Muscle of leg (tissue), 11 donors: ENCODE data around the gene CSN1S1. TPM values are rescaled to one million over a fixed set of nuclear protein-coding genes. Genes with fewer than 3 reads are reported as not detected.
"Not testable (repeated sequence)": the region's sequence is repeated elsewhere in the genome, so short reads cannot be mapped to it uniquely, and the experiment has no call there.

ENCODE experiments used
- DNase-seq: peaks from one replicate; pipeline ENCODE4 v3.0.0; 2013
- H3K27ac ChIP-seq: one replicate; pipeline ENCODE4 v1.5.1; 2013; ENCODE audit warnings: mild to moderate bottlenecking, low read length, control low read depth
- H3K27me3 ChIP-seq: one replicate; pipeline ENCODE4 v1.6.1; 2013; ENCODE audit warnings: low read length; ENCODE audit not compliant: control insufficient read depth, insufficient read depth
- H3K36me3 ChIP-seq: one replicate; pipeline ENCODE4 v1.6.1; 2013; ENCODE audit warnings: low read length; ENCODE audit not compliant: control insufficient read depth, insufficient read depth
- H3K4me1 ChIP-seq: one replicate; pipeline ENCODE4 v1.6.1; 2013; ENCODE audit warnings: low read length; ENCODE audit not compliant: control insufficient read depth, insufficient read depth
- H3K4me3 ChIP-seq: one replicate; pipeline ENCODE4 v1.5.1; 2013; ENCODE audit warnings: low read length, control low read depth
- H3K9me3 ChIP-seq: replicated peaks from 2 replicates; pipeline ENCODE4 v1.6.1; 2013; ENCODE audit warnings: low read depth, low read length; ENCODE audit not compliant: control insufficient read depth
- WGBS: methylation state at CpG from one replicate; pipeline ENCODE4 v1.1.5; 2013; ENCODE audit warnings: missing lambda C conversion rate; ENCODE audit not compliant: insufficient coverage; 5-methylcytosine and 5-hydroxymethylcytosine counted together
- polyA plus RNA-seq, 8 donors: library from polyadenylated mRNA; unstranded; fragments of 120-200 nt; gene quantifications; one replicate each; pipeline versions ENCODE4 v1.2.1 to v1.2.3, GENCODE V29; 2013; ENCODE audit warnings: inconsistent platforms in 1 of 8, low replicate concordance in 1 of 8; ENCODE audit not compliant: insufficient read length in 8 of 8, insufficient read depth in 1 of 8
- total RNA-seq: library from RNA; stranded (reverse); fragments of 120-200 nt; gene quantifications from one replicate; pipeline ENCODE4 v1.2.4, GENCODE V29; 2013

The CSN1S1 gene
- total and polyA plus RNA-seq, 9 donors = not detected

DNA sequence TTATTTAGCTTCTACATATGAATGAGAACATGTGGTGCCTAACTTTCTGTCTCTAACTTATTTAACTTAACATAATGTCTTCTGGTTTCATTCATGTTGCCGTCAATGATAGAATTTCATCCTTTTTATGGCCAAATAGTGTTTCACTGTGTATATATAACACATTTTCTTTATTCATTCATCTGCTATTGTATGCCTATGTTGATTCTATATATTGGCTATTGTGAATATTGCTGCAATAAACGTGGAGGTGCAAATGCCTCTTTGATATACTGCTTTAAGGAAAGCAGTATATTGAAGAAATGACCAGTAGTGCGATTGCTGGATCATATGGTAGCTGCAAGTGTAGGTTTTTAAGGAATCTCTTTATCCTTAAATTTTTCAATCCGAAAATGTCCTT lies 10.0 kb upstream of the CSN1S1 start:
- Histone ChIP-seq H3K4me1 (no peaks in the 10 kb centered on the region), H3K4me3 (no peak overlapping the region), H3K9me3 (no peaks in the 10 kb centered on the region), H3K36me3 (no peaks in the 10 kb centered on the region), H3K27ac (no peak overlapping the region), H3K27me3 (no peaks in the 10 kb centered on the region)
- DNase-seq = no peak
- no CpG with 5 or more reads among the region's 4 CpGs for WGBS

DNA sequence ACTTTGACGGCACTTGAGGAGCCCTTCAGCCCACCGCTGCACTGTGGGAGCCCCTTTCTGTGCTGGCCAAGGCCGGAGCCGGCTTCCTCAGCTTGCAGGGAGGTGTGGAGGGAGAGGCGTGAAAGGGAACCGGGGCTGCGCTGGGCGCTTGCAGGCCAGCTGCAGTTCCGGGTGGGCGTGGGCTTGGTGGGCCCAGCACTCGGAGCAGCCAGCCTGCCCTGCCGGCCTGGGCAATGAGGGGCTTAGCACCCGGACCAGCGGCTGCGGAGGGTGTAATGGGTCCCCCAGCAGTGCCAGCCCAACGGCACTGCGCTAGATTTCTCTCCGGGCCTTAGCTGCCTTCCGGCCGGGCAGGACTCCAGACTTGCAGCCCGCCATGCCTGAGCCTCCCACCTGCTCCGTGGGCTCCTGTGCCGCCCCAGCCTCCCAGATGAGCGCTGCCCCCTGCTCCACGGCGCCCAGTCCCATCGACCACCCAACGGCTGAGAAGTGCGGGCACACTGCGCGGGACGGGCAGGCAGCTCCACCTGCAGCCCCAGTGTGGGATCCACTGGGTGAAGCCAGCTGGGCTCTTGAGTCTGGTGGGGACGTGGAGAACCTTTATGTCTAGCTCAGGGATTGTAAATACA lies 7.0 kb upstream of the CSN1S1 start:
- H3K27me3 ChIP-seq, H3K36me3 ChIP-seq, H3K9me3 ChIP-seq, H3K27ac ChIP-seq, H3K4me1 ChIP-seq, DNase-seq, H3K4me3 ChIP-seq: not testable (repeated sequence)
- WGBS = 95% methylated on average over 31 of the region's 33 CpGs

DNA sequence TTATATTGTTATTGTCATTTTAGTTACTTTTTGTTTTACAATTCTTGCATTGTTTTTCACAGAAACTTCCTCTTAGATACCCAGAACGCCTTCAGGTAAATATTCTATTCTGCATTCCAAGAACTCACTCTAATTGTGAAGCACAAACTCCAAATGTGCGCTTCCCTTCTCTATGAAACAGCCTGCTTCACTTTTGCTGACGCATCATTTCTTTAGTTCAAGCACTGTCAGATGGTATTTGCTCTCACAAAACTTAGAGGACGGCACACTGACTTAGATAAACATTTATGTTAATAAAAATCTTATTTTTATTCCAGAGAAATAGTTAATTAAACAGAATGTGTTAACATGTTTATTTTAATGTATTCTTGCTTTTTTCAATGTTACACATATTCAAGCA lies 3.3 kb downstream of the CSN1S1 start:
- no peak for DNase-seq
- H3K4me3 ChIP-seq = no peak overlapping the region
- WGBS = 75% methylated on average over 2 of the region's 4 CpGs
- no peaks in the 10 kb centered on the region for H3K36me3 ChIP-seq
- no peak overlapping the region for H3K27ac ChIP-seq
- H3K9me3 ChIP-seq = no peaks in the 10 kb centered on the region
- H3K4me1 ChIP-seq = no peaks in the 10 kb centered on the region
- no peaks in the 10 kb centered on the region for H3K27me3 ChIP-seq

DNA sequence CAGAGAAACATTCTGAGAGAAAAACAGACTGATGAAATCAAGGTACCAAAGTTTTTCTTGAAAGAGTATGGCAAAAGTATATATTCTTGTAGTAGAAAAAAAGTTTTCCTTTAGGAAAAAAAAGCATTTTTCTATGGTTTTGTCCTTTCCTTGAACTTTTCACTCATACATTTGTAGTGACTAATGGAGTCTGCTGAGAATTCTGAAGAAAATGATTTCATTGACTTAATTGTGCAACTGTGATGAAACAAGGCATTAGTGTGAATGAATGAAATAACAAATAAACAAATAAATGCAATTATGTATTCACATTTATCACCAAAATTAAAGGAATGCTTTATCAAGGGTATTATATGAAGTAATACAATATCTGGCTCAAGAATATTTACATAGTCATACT lies 5.7 kb downstream of the CSN1S1 start:
- peak; percentile 14 for DNase-seq
- no peak overlapping the region for H3K27ac ChIP-seq

DNA sequence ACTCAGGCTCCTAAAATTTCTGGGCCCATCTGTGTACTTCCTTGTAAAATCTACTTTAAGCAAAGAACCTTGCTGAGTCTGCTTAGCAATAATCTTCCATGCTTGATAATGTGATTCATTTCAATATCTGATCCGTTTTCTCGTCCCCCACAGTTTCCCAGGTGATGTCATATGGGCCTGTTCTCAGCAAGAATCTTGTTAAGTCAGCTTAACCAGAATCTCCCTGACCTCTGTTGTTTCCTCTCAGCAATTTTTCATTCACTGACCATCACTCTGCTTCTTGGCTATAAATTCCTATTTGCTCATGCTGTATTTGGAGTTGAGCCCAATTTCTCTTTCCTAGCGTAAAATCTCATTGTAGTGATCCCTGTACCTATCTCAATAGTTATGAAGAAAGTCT lies 20.7 kb downstream of the CSN1S1 start:
- peak; percentile 4 for DNase-seq
- H3K36me3 ChIP-seq = no peaks in the 10 kb centered on the region
- WGBS = 60% methylated on average over 1 of the region's 3 CpGs
- no peak overlapping the region for H3K4me3 ChIP-seq
- H3K27ac ChIP-seq = no peak overlapping the region
- no peaks in the 10 kb centered on the region for H3K9me3 ChIP-seq
- no peaks in the 10 kb centered on the region for H3K27me3 ChIP-seq
- H3K4me1 ChIP-seq = no peaks in the 10 kb centered on the region

More for the DNA sequence above, 5.7 kb downstream of the CSN1S1 start:
- H3K9me3 ChIP-seq = no peaks in the 10 kb centered on the region
- no peaks in the 10 kb centered on the region for H3K4me1 ChIP-seq
- no peaks in the 10 kb centered on the region for H3K36me3 ChIP-seq
- no peaks in the 10 kb centered on the region for H3K27me3 ChIP-seq
- H3K4me3 ChIP-seq = no peak overlapping the region

DNA sequence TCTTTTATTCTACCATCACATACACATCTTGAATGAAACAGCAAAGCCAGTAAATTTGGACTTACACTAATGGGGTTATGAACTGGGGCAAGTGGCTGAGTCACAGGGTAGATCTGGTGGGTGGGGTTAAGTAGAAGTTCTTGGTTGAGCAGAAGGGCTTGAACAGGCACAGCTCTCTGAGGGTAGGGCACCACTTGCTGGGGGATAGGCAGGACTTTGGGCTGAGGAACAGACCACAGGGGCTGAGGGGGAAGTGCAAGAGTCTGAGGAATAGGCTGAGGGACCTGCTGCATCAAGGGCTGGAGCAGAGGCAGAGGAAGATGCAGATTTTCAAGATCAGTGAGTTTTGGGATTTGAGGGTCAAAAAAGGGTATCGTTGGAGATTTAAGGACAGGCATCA lies 26.3 kb downstream of the CSN1S1 start:
- Histone ChIP-seq H3K27ac (no peak overlapping the region), H3K4me3 (no peak overlapping the region), H3K4me1 (no peaks in the 10 kb centered on the region), H3K36me3 (no peaks in the 10 kb centered on the region), H3K9me3 (no peaks in the 10 kb centered on the region), H3K27me3 (no peaks in the 10 kb centered on the region)
- DNase-seq = no peak
- WGBS = 100% methylated on average over 1 of the region's 1 CpG

DNA sequence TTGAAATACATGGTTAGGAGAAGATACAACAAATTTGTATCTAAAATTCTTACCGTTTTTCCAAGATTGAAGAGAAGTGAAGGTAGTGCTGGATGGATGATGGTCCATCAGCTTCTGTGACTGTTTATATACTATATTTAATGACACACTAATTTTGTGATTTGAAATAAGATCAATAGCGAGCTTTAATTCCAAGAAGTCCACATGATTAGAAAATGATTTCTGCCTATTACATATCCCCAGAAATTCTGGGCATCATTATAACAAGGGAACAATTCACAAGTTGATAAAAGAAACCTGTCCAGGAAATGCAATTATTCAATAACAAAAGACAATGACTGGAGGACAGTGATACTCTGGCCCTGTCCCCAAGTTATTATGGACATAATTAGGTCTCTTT lies 34.8 kb downstream of the CSN1S1 start, which contains the start of gene CSN2:
Gene CSN2, minus strand, starts transcription at position 101 of the 400 bp plus-strand sequence. CDS start 4,733 bp downstream, outside the sequence.
- no peak within 1 kb of the TSS for H3K27ac ChIP-seq
- DNase-seq = no peak
- WGBS = no CpG with 5 or more reads among the region's 2 CpGs
- no peaks in the 10 kb centered on the region for H3K4me1 ChIP-seq
- H3K9me3 ChIP-seq = no peaks in the 10 kb centered on the region
- no peak within 1 kb of the TSS for H3K4me3 ChIP-seq
- no peaks in the 10 kb centered on the region for H3K36me3 ChIP-seq
- no peaks in the 10 kb centered on the region for H3K27me3 ChIP-seq

DNA sequence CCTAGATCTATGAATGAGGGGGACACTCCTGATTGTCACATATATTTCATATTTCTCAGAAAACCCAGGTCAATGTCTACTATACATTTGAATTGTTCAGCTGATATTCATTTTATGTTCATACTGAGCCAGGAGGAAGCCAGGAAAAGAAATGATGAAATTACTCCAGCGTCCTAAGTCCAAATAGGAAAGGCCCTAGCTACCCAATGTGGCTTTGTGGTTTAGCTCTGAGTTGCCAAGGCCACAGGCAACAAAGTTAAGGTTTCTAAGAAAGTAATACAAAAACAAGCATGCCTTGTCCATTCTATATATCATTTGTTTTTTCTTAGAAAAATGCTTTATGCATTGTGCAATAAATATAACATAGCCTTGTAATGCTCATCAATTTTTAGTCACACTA lies 39.2 kb downstream of the CSN1S1 start:
- no peaks in the 10 kb centered on the region for H3K36me3 ChIP-seq
- WGBS = no CpG with 5 or more reads among the region's 1 CpG
- H3K4me1 ChIP-seq = no peaks in the 10 kb centered on the region
- no peaks in the 10 kb centered on the region for H3K9me3 ChIP-seq
- H3K27me3 ChIP-seq = no peaks in the 10 kb centered on the region
- no peak overlapping the region for H3K4me3 ChIP-seq
- no peak for DNase-seq
- no peak overlapping the region for H3K27ac ChIP-seq

DNA sequence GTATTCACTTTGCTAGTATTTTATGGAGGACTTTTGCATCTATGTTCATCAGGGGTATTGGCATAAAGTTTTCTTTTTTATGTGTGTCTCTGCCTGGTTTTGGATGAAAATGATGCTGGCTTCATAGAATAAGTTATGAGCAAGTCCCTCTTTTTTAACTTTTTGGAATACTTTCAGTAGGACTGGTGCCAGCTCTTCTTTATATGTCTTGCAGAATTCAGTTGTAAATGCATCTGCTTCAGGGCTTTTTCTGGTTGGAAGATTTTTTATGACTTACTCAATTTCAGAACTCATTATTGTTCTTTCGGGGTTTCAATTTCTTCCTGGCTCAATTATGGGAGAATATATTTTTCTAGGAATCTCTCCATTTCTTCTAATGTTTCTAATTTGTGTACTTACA lies 43.8 kb downstream of the CSN1S1 start:
- Histone ChIP-seq H3K27me3 (no peaks in the 10 kb centered on the region), H3K36me3 (no peaks in the 10 kb centered on the region), H3K9me3 (no peaks in the 10 kb centered on the region), H3K4me3 (no peak overlapping the region), H3K4me1 (no peaks in the 10 kb centered on the region), H3K27ac (no peak overlapping the region)
- DNase-seq = peak; percentile 84
- no CpG with 5 or more reads among the region's 1 CpG for WGBS

DNA sequence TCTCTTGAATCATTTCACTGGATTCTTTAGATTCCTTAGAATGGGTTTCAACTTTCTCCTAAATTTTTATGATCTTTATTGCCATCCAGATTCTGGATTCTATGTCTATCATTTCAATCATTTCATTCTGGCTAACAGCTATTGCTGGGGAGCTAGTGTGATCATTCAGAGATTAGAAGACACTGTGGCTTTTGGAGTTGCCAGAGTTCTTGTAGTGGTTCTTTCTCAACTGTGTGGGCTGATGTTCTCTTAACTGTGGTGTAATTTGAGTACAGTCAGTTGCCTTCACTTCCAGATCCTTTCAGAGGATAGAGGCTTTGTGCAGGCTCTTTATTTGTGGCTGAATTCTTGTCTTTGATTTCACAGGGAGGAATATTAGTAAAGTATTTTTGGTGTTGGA lies 46.7 kb downstream of the CSN1S1 start:
- DNase-seq = no peak
- H3K27ac ChIP-seq = no peak overlapping the region
- no peak overlapping the region for H3K4me3 ChIP-seq
- no peaks in the 10 kb centered on the region for H3K4me1 ChIP-seq
- H3K9me3 ChIP-seq = no peaks in the 10 kb centered on the region
- no peaks in the 10 kb centered on the region for H3K27me3 ChIP-seq
- H3K36me3 ChIP-seq = no peaks in the 10 kb centered on the region

DNA sequence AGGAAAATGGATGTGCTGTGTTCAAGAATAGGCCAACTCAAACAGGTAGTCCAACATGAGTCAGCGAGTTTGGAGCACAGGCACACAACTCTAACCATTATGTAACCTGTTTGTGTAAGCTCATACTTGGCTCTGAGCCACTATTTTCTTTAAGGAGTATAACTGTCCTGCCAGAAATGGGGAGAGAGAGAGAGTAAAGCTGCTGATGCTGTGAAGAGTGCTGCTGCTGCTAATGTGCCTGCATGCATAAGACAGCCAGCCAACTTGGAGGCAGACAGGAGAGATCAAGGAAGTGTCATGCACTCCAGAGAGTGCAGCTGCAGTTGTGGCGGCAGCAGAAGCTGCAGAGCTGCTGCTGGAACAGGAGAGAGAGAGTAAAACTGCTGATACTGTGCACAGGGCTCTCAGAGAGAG lies 53.2 kb downstream of the CSN1S1 start:
- no peaks in the 10 kb centered on the region for H3K36me3 ChIP-seq
- DNase-seq = peak; percentile 93
- no peak overlapping the region for H3K27ac ChIP-seq
- H3K4me3 ChIP-seq = no peak overlapping the region
- no peaks in the 10 kb centered on the region for H3K27me3 ChIP-seq
- peaks cover 3% of the 10 kb centered on the region for H3K4me1 ChIP-seq
- 40% methylated on average over 1 of the region's 2 CpGs for WGBS
- H3K9me3 ChIP-seq = no peaks in the 10 kb centered on the region
